Eye (tissue), 1 donor: ENCODE measurements around the gene ZNF628.

Experiments used
- DNase-seq: peaks from one replicate; pipeline ENCODE4 v3.0.0-alpha.2; 2015

The ZNF628 gene

GRCh38 chr19:55451163-55451964, 25.1 kb upstream of the ZNF628 start:
- DNase-seq, result no peak

GRCh38 chr19:55451965-55452748, 24.3 kb upstream of the ZNF628 start:
- DNase-seq, result peak; percentile 73

DNA sequence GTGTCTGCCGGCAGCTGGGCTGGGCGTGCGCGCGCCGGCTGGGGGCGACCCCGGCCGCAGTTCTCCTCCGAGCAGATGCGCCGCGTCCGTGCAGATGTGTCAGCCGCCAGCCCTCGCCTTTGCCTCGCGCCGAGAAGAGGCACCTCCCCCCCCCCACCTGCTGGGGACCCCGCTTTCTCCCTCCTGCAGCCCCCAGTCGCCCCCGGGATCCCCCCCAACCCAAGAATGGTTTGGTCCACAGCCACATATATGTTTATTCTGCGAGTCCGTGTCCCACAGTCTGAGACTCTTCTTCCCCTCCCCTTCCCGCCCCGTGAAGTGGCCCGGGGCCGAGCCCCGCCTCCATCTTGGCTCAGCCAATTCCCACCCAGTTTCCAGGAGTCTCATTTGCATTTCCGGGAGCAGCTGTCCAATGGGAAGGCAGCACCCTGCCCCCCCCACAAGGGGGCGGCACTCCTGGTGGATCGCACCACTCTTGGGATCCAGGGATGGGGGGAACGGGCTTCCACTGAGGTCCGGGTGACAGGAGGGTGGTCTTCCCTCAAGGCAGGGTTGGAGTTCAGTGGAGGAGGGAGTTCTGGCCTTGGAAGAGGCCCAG, 23.6 kb upstream of the ZNF628 start:
- peak; percentile 97 for DNase-seq

DNA sequence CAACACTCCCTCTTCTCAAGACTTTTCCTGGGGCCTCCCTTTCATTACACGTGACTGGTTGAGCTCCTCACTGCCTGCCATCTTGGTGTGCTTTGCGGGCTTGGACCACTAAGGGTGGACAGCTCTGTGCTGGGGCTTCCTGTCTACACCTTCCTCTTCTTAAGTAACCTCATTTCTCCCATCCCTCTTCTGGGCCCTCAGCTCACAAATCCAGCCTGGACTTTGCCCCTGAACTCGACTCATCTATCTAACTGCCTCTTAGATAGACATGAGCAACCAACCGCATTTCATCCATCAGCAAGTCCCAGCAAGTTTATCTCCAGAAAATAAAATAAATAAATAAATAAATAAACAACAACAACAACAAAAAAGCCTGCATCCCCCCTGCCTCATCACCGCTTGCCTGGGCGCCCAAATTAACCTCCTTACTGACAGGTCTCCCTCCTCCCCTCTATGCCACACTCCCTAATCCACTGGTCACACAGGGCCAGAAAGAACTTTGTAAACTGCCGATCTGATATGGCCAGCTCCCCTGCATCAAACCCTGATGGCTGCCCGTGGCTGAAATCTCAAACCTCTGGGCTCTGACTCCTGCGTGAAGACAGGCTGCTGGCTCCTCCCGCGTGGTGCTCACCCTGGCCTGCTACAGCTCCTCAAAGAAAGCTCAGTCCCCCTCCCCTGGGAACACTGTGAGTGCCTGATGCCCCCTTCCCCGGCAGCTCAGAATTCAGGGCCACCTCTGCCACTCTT, 22.7 kb upstream of the ZNF628 start:
- no peak for DNase-seq

DNA sequence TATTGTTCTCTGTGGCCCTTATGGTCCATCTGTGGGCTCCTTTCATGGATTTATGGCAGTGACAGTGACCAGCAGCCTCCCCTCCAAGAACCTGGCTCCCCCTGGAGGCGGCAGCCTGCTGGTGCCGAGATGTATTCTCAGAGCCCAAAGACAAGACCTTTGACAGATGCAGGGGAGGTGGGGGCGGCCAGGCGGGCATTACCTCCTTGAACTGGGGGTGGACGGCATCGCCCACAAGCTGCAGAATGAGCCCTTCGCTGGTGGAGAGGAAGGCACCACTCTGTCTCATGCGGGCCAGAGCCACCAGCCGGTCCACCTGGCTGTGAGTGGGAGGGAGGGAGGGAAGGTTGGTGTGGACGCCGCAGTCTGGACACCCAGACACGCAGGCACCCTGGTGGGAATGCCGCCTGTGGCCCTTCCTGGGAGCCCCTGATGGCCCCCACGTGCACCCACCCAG, 21.6 kb upstream of the ZNF628 start:
- DNase-seq, result no peak

DNA sequence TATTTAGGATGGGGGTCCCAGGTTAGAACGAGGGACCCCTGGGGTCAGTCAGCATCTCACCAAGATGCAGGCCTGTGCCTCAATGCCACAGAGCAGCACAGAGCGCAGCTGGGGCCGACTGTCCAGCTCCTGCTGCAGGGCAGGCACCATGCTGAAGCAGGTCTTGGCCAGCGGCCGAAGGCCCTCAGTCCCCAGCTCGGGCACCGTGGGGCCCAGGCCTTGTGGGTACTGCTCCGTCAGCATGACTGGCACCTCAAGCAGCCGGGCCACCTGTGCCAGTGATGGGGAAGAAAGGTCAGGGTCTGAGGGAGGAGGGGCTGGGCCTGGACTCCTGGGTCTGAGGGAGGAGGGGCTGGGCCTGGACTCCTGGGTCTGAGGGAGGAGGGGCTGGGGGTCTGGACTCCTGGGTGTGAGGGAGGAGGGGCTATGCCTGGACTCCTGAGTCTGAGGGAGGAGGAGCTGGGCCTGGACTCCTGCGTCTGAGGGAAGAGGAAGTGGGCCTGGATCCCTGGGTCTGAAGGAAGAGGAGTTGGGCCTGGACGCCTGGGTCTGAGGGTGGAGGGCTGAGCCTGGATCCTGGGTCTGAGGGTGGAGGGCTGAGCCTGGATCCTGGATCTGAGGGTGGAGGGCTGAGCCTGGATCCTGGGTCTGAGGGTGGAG, 20.7 kb upstream of the ZNF628 start:
- DNase-seq, result no peak

- DNase-seq, result no peak
These were observed 20.1 kb upstream of the ZNF628 start for GRCh38 chr19:55456347-55456746.

DNA sequence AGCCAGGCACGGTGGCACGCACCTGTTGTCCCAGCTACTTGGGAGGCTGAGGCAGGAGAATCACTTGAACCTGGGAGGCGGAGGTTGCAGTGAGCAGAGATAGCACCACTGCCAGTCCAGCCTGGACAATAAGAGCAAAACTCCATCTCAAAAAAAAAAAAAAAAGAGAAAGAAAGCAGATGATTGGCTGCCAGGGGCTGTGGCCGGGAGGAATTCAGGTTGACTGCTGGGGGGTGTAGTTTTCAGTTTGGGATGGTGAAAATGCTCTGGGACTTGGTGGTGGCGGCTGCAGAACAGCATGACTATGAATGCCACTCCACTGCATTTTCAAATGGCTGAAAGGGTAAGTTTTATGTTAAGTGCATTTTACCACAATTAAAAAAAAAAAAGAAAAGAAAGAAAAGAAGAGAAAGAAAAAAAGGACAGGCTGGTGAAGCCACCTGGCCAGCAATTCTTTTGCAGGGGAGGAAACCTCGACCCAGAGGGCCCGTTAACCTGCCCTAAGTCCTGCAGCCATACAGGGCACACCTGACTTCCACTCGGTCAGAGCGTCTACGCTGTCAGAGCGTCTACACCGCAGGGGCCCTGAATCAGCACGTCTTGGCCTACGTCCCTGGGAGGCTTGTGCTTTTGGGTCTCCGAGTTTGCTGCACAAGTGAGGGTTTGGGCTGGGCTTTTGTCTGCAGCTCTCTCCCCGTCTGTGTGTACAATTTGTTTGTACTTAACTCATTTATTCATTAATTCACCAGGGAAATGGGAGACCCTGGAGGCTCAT, 18.5 kb upstream of the ZNF628 start:
- DNase-seq, result no peak

DNA sequence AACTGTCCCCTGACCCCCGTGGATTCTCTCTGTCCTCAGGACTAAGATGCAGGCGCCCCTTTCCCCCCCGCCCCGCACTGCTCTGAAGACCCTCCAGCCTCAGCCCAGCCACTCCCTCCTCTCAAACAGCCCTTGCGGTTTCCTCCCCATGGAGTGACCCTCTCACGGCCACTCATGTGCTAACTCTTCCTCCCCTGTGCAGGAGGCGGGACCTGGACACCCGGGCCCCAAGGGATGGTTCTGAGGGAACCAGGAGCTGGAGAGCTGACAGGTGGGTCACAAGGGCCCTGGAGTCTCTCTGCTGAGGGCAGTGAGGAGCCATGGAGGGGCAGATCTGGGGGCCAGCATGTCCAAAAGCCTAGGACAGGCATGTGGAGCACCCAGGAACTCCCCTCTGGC, 16.9 kb upstream of the ZNF628 start:
- DNase-seq, result no peak

GRCh38 chr19:55459950-55460657, 16.3 kb upstream of the ZNF628 start:
- DNase-seq, result no peak

DNA sequence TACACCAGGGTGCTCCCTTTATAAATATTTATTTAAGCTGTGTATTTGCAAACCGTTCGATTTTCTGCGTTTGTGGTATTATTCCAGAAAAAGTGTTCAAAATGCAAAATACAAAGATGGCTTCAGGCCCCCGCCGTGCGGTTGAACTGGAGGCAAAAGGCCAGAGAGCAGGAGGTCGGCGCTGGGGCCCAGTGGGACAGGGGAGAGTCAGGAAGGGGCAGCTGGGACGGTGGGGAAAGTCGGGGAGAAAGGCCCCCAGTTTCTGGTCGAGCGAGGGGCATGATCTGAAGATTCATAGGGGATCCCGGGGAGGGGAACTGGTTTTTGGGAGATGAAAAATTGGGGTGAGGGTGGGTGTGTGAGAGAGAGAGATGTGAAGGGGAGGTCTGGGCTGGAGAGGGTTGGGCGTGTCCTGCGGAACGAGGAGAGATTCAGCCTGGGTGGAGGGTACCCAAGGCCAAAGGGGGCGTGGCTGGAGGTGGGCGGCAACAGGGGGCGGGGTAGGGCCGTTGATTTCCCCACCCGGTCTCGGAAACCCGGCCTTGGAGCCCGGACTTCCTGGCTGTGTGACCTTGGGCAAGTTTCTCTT, 15.7 kb upstream of the ZNF628 start:
- peak; percentile 74 for DNase-seq

GRCh38 chr19:55461259-55461973, 15.0 kb upstream of the ZNF628 start, which contains the start of gene ISOC2:
Gene ISOC2, minus strand, starts transcription at chr19:55461642. Its CDS starts 5,156 bp downstream, at chr19:55456486.
- DNase-seq, result peak; percentile 100

- no peak for DNase-seq
These were observed 14.3 kb upstream of the ZNF628 start for GRCh38 chr19:55461974-55462626.

- DNase-seq, result no peak
These were observed 13.7 kb upstream of the ZNF628 start for GRCh38 chr19:55462722-55463121.

- no peak for DNase-seq
These were observed 12.8 kb upstream of the ZNF628 start for GRCh38 chr19:55463583-55464031.

DNA sequence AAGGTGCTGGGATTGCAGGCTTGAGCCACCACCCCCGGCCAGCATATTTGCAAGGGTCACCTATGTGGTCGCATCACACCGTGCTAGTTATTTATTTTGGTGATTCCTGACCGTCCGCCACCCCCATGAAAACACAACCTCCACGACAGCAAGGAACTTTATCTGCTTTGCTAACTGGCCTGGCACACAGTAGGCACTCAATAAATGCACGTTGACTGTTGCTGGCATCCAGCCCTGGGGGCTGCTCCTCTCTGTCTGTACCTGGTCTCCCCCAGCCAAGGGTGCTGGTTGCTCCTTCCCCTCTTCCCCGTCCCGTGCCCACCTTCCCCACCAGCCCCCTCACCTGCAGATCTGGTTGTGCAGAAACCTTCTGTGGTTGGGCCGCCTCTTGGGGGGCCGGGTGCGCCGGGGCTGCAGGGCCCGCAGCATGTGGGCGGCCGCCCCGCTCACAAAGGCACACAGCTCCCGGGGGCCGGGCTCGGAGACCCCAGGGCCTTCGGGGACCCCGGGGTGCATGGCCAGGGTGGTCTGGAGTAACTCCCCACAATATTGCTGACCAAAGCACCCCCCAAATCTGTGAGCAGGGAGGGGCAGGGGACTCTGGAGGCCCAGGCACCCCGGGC, 12.3 kb upstream of the ZNF628 start:
- DNase-seq, result no peak

GRCh38 chr19:55464662-55465054, 11.8 kb upstream of the ZNF628 start, which contains the start of gene C19orf85:
Gene C19orf85, minus strand, starts transcription at chr19:55464751. Its CDS starts 197 bp downstream, at chr19:55464554.
- DNase-seq, result peak; percentile 53
